Mononuclear cell (primary cell): ENCODE data around the gene TACC2. TPM values are rescaled to one million over a fixed set of nuclear protein-coding genes. Genes with fewer than 3 reads are reported as not detected.

Experiments used
- H3K27me3 ChIP-seq: 2 replicates; pipeline ENCODE4 v1.6.0; 2011; ENCODE audit warnings: low read length, control low read depth; ENCODE audit not compliant: insufficient read depth
- H3K4me1 ChIP-seq: 2 replicates; pipeline ENCODE4 v1.5.1; 2011; ENCODE audit warnings: mild to moderate bottlenecking, low read length, control low read depth; ENCODE audit not compliant: insufficient read depth
- H3K4me3 ChIP-seq: 2 replicates; pipeline ENCODE4 v1.5.1; 2011; ENCODE audit warnings: mild to moderate bottlenecking, low read length, moderate library complexity
- H3K9me3 ChIP-seq: 2 replicates; pipeline ENCODE4 v1.5.1; 2011; ENCODE audit warnings: low read depth, mild to moderate bottlenecking, control low read depth, low read length
- total RNA-seq: library from RNA; depleted of rRNA; stranded (reverse); fragments of >200 nt; gene quantifications from one replicate; pipeline ENCODE4 v1.2.3, GENCODE V29; 2012

The TACC2 gene
- total RNA-seq, 1 donor: not detected

- H3K27me3 ChIP-seq: no peaks in the 10 kb centered on the region
- H3K4me1 ChIP-seq: no peaks in the 10 kb centered on the region
- H3K9me3 ChIP-seq: no peaks in the 10 kb centered on the region
- H3K4me3 ChIP-seq: no peak overlapping the region
Measured at GRCh38 chr10:122296363-122297120, 307.6 kb downstream of the TACC2 start.

- Histone ChIP-seq H3K9me3 (no peaks in the 10 kb centered on the region), H3K4me1 (no peaks in the 10 kb centered on the region), H3K27me3 (no peaks in the 10 kb centered on the region), H3K4me3 (no peak overlapping the region)
Measured at GRCh38 chr10:122297583-122297982, 308.6 kb downstream of the TACC2 start.

- Histone ChIP-seq H3K9me3 (no peaks in the 10 kb centered on the region), H3K4me1 (no peaks in the 10 kb centered on the region), H3K4me3 (no peak overlapping the region), H3K27me3 (no peaks in the 10 kb centered on the region)
Measured at GRCh38 chr10:122298206-122298597, 309.2 kb downstream of the TACC2 start.

GRCh38 chr10:122298598-122299301 is 309.8 kb downstream of the TACC2 start:
- Histone ChIP-seq H3K4me1 (no peaks in the 10 kb centered on the region), H3K9me3 (no peaks in the 10 kb centered on the region), H3K27me3 (no peaks in the 10 kb centered on the region), H3K4me3 (no peak overlapping the region)

- Histone ChIP-seq H3K9me3 (no peaks in the 10 kb centered on the region), H3K27me3 (no peaks in the 10 kb centered on the region), H3K4me1 (no peaks in the 10 kb centered on the region), H3K4me3 (no peak overlapping the region)
Measured at GRCh38 chr10:122299423-122300075, 310.6 kb downstream of the TACC2 start.

GRCh38 chr10:122301055-122301810 is 312.3 kb downstream of the TACC2 start:
- Histone ChIP-seq H3K27me3 (no peaks in the 10 kb centered on the region), H3K4me1 (no peaks in the 10 kb centered on the region), H3K9me3 (no peaks in the 10 kb centered on the region), H3K4me3 (no peak overlapping the region)

GRCh38 chr10:122301811-122302115 is 312.8 kb downstream of the TACC2 start:
- Histone ChIP-seq H3K27me3 (no peaks in the 10 kb centered on the region), H3K9me3 (no peaks in the 10 kb centered on the region), H3K4me3 (no peak overlapping the region), H3K4me1 (no peaks in the 10 kb centered on the region)

- Histone ChIP-seq H3K9me3 (no peaks in the 10 kb centered on the region), H3K4me1 (no peaks in the 10 kb centered on the region), H3K27me3 (no peaks in the 10 kb centered on the region), H3K4me3 (no peak overlapping the region)
Measured at GRCh38 chr10:122302315-122302714, 313.4 kb downstream of the TACC2 start.

GRCh38 chr10:122303271-122304053 is 314.5 kb downstream of the TACC2 start:
- Histone ChIP-seq H3K4me1 (no peaks in the 10 kb centered on the region), H3K27me3 (no peaks in the 10 kb centered on the region), H3K4me3 (no peak overlapping the region), H3K9me3 (no peaks in the 10 kb centered on the region)

Other genes starting within 250 kb of the TACC2 start
- 14.9 TPM for gene ATE1, start 61.1 kb upstream of the TACC2 start, total RNA-seq
- gene NSMCE4A, start 13.9 kb upstream of the TACC2 start, total RNA-seq: 26.4 TPM